OCI-LY7 (cell line): ENCODE measurements around the gene AQP12A.

ENCODE experiments used
- CTCF ChIP-seq: fragments of 200-600 bp; sonication (generic); conservative IDR thresholded peaks from 2 replicates; pipeline ENCODE4 v1.5.1; 2014; ENCODE audit warnings: mild to moderate bottlenecking, antibody characterized with exemption, low read length, moderate library complexity, mixed read lengths
- EZH2phosphoT487 ChIP-seq: fragments of 200-600 bp; sonication (generic); IDR thresholded peaks from 2 replicates; pipeline ENCODE4 v1.6.1; 2018; ENCODE audit warnings: low read depth, borderline replicate concordance, mild to moderate bottlenecking, mixed run types, antibody characterized with exemption, low read length, moderate library complexity, mixed read lengths

- TF ChIP-seq CTCF: no peak
- no peak for TF ChIP-seq EZH2phosphoT487
Observed at GRCh38 chr2:240688553-240688919, 3.1 kb upstream of the AQP12A start.
